Endothelial cell of umbilical vein (primary cell): Measurements from ENCODE around the gene DIP2C. TPM values are rescaled to one million over a fixed set of nuclear protein-coding genes. Genes with fewer than 3 reads are reported as not detected.

ENCODE experiments used
- BruUV-seq: library from RNA; stranded (reverse); fragments of 400-500 nt; replicated peaks from 2 replicates; lab custom pipeline; 2021; lab: Mats Ljungman, UMichigan
- CTCF ChIA-PET: fragments of 300-600, 350-600 bp; sonication (Branson Sonifier 250); formaldehyde crosslinking; loops from one replicate; lab custom pipeline; 2021; ENCODE audit warnings: antibody characterized with exemption, inconsistent platforms; lab: Charles Lee
- POLR2A ChIA-PET: fragments of 300-600, 350-600 bp; sonication (Branson Sonifier 250); formaldehyde crosslinking; loops from one replicate; lab custom pipeline; 2021; ENCODE audit warnings: antibody characterized with exemption, inconsistent platforms; lab: Charles Lee
- DNase-seq: peaks from one replicate; pipeline ENCODE4 v3.0.0-alpha.2; 2011; ENCODE audit warnings: low read depth, low spot score
- FAIRE-seq: peaks from 2 replicates; lab custom pipeline; 2011; peaks lifted over from hg19 to GRCh38; lab: Jason Lieb, UNC
- H2AFZ ChIP-seq: 2 replicates; pipeline ENCODE4 v1.6.0; 2012; ENCODE audit warnings: low read depth, low read length, control low read depth, inconsistent platforms
- H3K27ac ChIP-seq: 2 replicates; pipeline ENCODE4 v1.5.1; 2011; ENCODE audit warnings: low read depth, mild to moderate bottlenecking, control low read depth, low read length, moderate library complexity; ENCODE audit not compliant: insufficient read depth
- H3K27me3 ChIP-seq, 2 experiments: 2 replicates each; pipeline versions ENCODE4 v1.6.0 to v1.6.1; 2011; ENCODE audit warnings: low read length in 2 of 2, mixed read lengths in 1 of 2; ENCODE audit not compliant: control insufficient read depth in 2 of 2, insufficient read depth in 2 of 2
- H3K36me3 ChIP-seq, 2 experiments: 2 replicates in 1 of 2; 3 replicates in 1 of 2; pipeline ENCODE4 v1.5.1; 2011; ENCODE audit warnings: low read length in 2 of 2, mild to moderate bottlenecking in 1 of 2, moderate library complexity in 1 of 2; ENCODE audit not compliant: control insufficient read depth in 2 of 2, insufficient read depth in 2 of 2; ENCODE audit errors: extremely low read depth in 1 of 2
- H3K4me1 ChIP-seq: 3 replicates; pipeline ENCODE4 v1.5.1; 2011; ENCODE audit warnings: mild to moderate bottlenecking, low read length; ENCODE audit not compliant: control insufficient read depth, insufficient read depth; ENCODE audit errors: extremely low read depth
- H3K4me2 ChIP-seq: 2 replicates; pipeline ENCODE4 v1.6.1; 2011; ENCODE audit warnings: low read length, control low read depth, mixed read lengths; ENCODE audit not compliant: insufficient read depth
- H3K4me3 ChIP-seq, 3 experiments: fragments of 200-600 bp in 1 of 3; sonication (generic), shearing (Covaris generic) in 1 of 3; replicated peaks in 1 of 3; 2 replicates each; pipeline ENCODE4 v1.5.1; 2011 to 2016; ENCODE audit warnings: control low read depth in 3 of 3, low read length in 3 of 3, mild to moderate bottlenecking in 2 of 3, inconsistent platforms in 1 of 3, low read depth in 1 of 3, moderate library complexity in 1 of 3; ENCODE audit not compliant: insufficient read depth in 1 of 3
- H3K79me2 ChIP-seq: 2 replicates; pipeline ENCODE4 v1.6.0; 2012; ENCODE audit warnings: low read length, inconsistent platforms; ENCODE audit not compliant: control insufficient read depth, insufficient read depth
- H3K9ac ChIP-seq: replicated peaks from 2 replicates; pipeline ENCODE3; 2011; ENCODE audit warnings: low read length, control low read depth; ENCODE audit not compliant: insufficient read depth; ENCODE audit errors: extremely low read depth
- H3K9me1 ChIP-seq: replicated peaks from 3 replicates; pipeline ENCODE4 v1.6.0; 2011; ENCODE audit warnings: mild to moderate bottlenecking, low read length; ENCODE audit not compliant: control insufficient read depth, insufficient read depth; ENCODE audit errors: extremely low read depth
- H3K9me3 ChIP-seq: replicated peaks from 2 replicates; pipeline ENCODE4 v1.5.1; 2012; ENCODE audit warnings: low read length, inconsistent platforms; ENCODE audit not compliant: control insufficient read depth, insufficient read depth
- H4K20me1 ChIP-seq: replicated peaks from 2 replicates; pipeline ENCODE3; 2011; ENCODE audit warnings: mild to moderate bottlenecking, low read length; ENCODE audit not compliant: control insufficient read depth, insufficient read depth; ENCODE audit errors: extremely low read depth
- CTCF ChIP-seq, 2 donors: IDR thresholded peaks; 1 replicate in 1 of 2; 2 replicates in 1 of 2; pipeline ENCODE4 v1.5.1; 2011; ENCODE audit warnings: low read length in 2 of 2, mild to moderate bottlenecking in 2 of 2, moderate library complexity in 2 of 2, control low read depth in 1 of 2, inconsistent platforms in 1 of 2, low read depth in 1 of 2; ENCODE audit not compliant: insufficient read depth in 1 of 2; ENCODE audit errors: extremely low read depth in 1 of 2
- EZH2 ChIP-seq: IDR thresholded peaks from 2 replicates; pipeline ENCODE4 v1.6.1; 2012; ENCODE audit warnings: borderline replicate concordance, low read depth, mild to moderate bottlenecking, moderate library complexity, low read length, inconsistent platforms; ENCODE audit not compliant: severe bottlenecking
- FOS ChIP-seq: IDR thresholded peaks from 2 replicates; pipeline ENCODE4 v1.6.1; 2011; ENCODE audit warnings: mild to moderate bottlenecking, low read length, moderate library complexity, borderline replicate concordance; ENCODE audit not compliant: insufficient read depth
- GATA2 ChIP-seq: IDR thresholded peaks from 2 replicates; pipeline ENCODE4 v1.7.0; 2011; ENCODE audit warnings: low read depth, mild to moderate bottlenecking, moderate library complexity, mixed read lengths, low read length; ENCODE audit not compliant: insufficient read length, insufficient read depth
- JUN ChIP-seq: IDR thresholded peaks from 2 replicates; pipeline ENCODE4 v1.6.1; 2011; ENCODE audit warnings: borderline replicate concordance, low read depth; ENCODE audit not compliant: insufficient read length, insufficient read depth
- MYC ChIP-seq: IDR thresholded peaks from one replicate; pipeline ENCODE4 v1.6.1; 2011; ENCODE audit warnings: mild to moderate bottlenecking, low read depth, low read length
- POLR2A ChIP-seq: IDR thresholded peaks from 2 replicates; pipeline ENCODE4 v1.6.1; 2012; ENCODE audit warnings: low read depth, mild to moderate bottlenecking, control low read depth, low read length
- POLR2AphosphoS5 ChIP-seq: IDR thresholded peaks from 2 replicates; pipeline ENCODE4 v1.6.1; 2012; ENCODE audit warnings: low read depth, mild to moderate bottlenecking, control low read depth, low read length, moderate library complexity; ENCODE audit not compliant: insufficient read depth
- dilution Hi-C: fragments of 300-500 bp; cut with MboI; formaldehyde crosslinking; loops from one replicate; pipeline ENCODE4 v1.15.0; 2019; ENCODE audit warnings: low sequenced_read_pairs; ENCODE audit not compliant: extremely low pct_ligation_motif_present
- intact Hi-C: fragments of 100-400 bp; cut with micrococcal nuclease; formaldehyde crosslinking; loops from one replicate; pipeline ENCODE4 v1.10.0; 2022
- polyA plus RNA-seq, 4 experiments: library from polyadenylated mRNA; depleted of rRNA in 3 of 4; stranded (reverse) in 3 of 4; unstranded in 1 of 4; fragments of >200 nt; gene quantifications; 2 replicates each; pipeline versions ENCODE4 v1.2.1 to v1.2.3, GENCODE V29; 2011 to 2012; ENCODE audit warnings: missing spikeins in 1 of 4
- total RNA-seq: library from RNA; stranded (reverse); gene quantifications from 2 replicates; pipeline ENCODE4 v1.2.3, GENCODE V29; 2021

Gene DIP2C
- total and polyA plus RNA-seq, 2 donors (not counting 3 experiments of a cell fraction or from before 2014, with no cell fraction given), result 3.6 to 10.7 TPM

GRCh38 chr10:547591-548081 lies 141.8 kb downstream of the DIP2C start:
- DNase-seq, result no peak
- Histone ChIP-seq H3K27ac (no peak overlapping the region), H3K79me2 (no peaks in the 10 kb centered on the region), H3K4me2 (no peak overlapping the region), H4K20me1 (no peaks in the 10 kb centered on the region), H3K4me1 (peaks cover 5% of the 10 kb centered on the region), H3K9ac (no peak overlapping the region), H3K9me1 (no peaks in the 10 kb centered on the region), H3K36me3 (no peaks in the 10 kb centered on the region), H3K4me3 (no peak overlapping the region), H3K9me3 (no peaks in the 10 kb centered on the region), H3K27me3 (no peaks in the 10 kb centered on the region), H2AFZ (no peak overlapping the region)
- TF ChIP-seq POLR2AphosphoS5 (no peak), JUN (no peak), CTCF (IDR thresholded peaks at IDR 0.05; ENCODE audit: extremely low read depth in 1 of 2, insufficient read depth in 1 of 2, low read depth in 1 of 2, low read length in 2 of 2) (no peak), FOS (no peak), EZH2 (no peak), MYC (no peak), GATA2 (no peak), POLR2A (no peak)
- ChIA-PET CTCF (interaction anchor here (0.9 kb wide), 1 partner anchor 35 kb away, joined by 3 read pairs; no protein-coding TSS in a partner anchor), POLR2A (interaction anchor here (0.7 kb wide), 1 partner anchor 146 kb away, joined by 3 read pairs; no protein-coding TSS in a partner anchor)
- no peak for FAIRE-seq
- dilution Hi-C loops (no loop called here), intact Hi-C loops (no loop called here)
- BruUV-seq, result no TSS peak
